ENCODE results near the gene PRSS33. TPM values are rescaled to one million over a fixed set of nuclear protein-coding genes. Genes with fewer than 3 reads are reported as not detected.

PRSS33 gene
- polyA plus RNA-seq, 1 of the 3 experiments (the other 2 are of a cell fraction): not detected

GRCh38 chr16:2768403-2769089, 18.8 kb downstream of the PRSS33 start:
- ChIA-PET CTCF (interaction anchor here (0.6 to 1.3 kb wide), 3 partner anchors 9 to 839 kb away, joined by 3 to 4 read pairs (median 3); no protein-coding TSS in a partner anchor), POLR2A (no interaction called here)
- no peak overlapping the region for H2AFZ ChIP-seq (ENCODE audit: low read depth)
- WGBS (ENCODE audit: low lambda C conversion rate): 93% methylated on average over 15 of the region's 17 CpGs
- H3K79me2 ChIP-seq (ENCODE audit: insufficient read depth): peaks cover 60% of the 10 kb centered on the region
- H3F3A ChIP-seq (replicated peaks; ENCODE audit: insufficient read depth): peaks cover 24% of the 10 kb centered on the region
- no peak overlapping the region for H3K4me3 ChIP-seq (ENCODE audit: low read depth in 2 of 2, low read length in 1 of 2)
- no peak overlapping the region for H3K9ac ChIP-seq
- H3K36me3 ChIP-seq (replicated peaks in 1 of 2; ENCODE audit: control insufficient read depth in 1 of 2, insufficient read depth in 2 of 2, low read length in 1 of 2): peaks cover 59 to 90% of the 10 kb centered on the region in 2 experiments
- no peak overlapping the region for H3K27ac ChIP-seq (ENCODE audit: low read depth in 2 of 2, low read length in 1 of 2)
- H3K9me2 ChIP-seq: no peaks in the 10 kb centered on the region
- TF ChIP-seq CTCF (IDR thresholded peaks at IDR 0.05) (no peak), IRF3 (IDR thresholded peaks at IDR 0.05; ENCODE audit: low read depth, low read length) (no peak), TCF12 (IDR thresholded peaks at IDR 0.05) (no peak), GATA2 (CRISPR knock-in tag; IDR thresholded peaks at IDR 0.05) (no peak), USF1 (IDR thresholded peaks at IDR 0.05; ENCODE audit: borderline replicate concordance, low read depth) (no peak), CHD2 (IDR thresholded peaks at IDR 0.05; ENCODE audit: low read length, partially characterized antibody) (no peak), TEAD4 (IDR thresholded peaks at IDR 0.05; ENCODE audit: borderline replicate concordance, insufficient read depth) (no peak), FOXJ3 (CRISPR knock-in tag; IDR thresholded peaks at IDR 0.05) (no peak), RXRA (IDR thresholded peaks at IDR 0.05; ENCODE audit: borderline replicate concordance, low read depth) (no peak), ZBTB33 (IDR thresholded peaks at IDR 0.05; ENCODE audit: borderline replicate concordance, low read depth) (no peak), USF2 (IDR thresholded peaks at IDR 0.05; ENCODE audit: borderline replicate concordance, low read depth, low read length) (no peak)
- TF ChIP-seq, protein P1, sequence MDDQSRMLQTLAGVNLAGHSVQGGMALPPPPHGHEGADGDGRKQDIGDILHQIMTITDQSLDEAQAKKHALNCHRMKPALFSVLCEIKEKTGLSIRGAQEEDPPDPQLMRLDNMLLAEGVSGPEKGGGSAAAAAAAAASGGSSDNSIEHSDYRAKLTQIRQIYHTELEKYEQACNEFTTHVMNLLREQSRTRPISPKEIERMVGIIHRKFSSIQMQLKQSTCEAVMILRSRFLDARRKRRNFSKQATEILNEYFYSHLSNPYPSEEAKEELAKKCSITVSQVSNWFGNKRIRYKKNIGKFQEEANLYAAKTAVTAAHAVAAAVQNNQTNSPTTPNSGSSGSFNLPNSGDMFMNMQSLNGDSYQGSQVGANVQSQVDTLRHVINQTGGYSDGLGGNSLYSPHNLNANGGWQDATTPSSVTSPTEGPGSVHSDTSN (IDR thresholded peaks at IDR 0.05): no peak
- H3K27me3 ChIP-seq (ENCODE audit: insufficient read depth): no peaks in the 10 kb centered on the region
- peaks cover 85% of the 10 kb centered on the region for H4K20me1 ChIP-seq (ENCODE audit: insufficient read depth)
- no peak for DNase-seq
- no peaks in the 10 kb centered on the region; a peak in 1 of 4 replicates for H3K4me1 ChIP-seq (ENCODE audit: control insufficient read depth in 1 of 2, insufficient read depth in 2 of 2, low read depth in 1 of 2, low read length in 1 of 2)
- H3K4me2 ChIP-seq: no peak overlapping the region
- no peaks in the 10 kb centered on the region for H3K9me3 ChIP-seq

Measured in SK-N-SH (cell line).